Esophagus (tissue), 2 donors: ENCODE results near the gene WDR20. TPM values are rescaled to one million over a fixed set of nuclear protein-coding genes. Genes with fewer than 3 reads are reported as not detected.

Source experiments
- H3K27ac ChIP-seq, 2 donors: one replicate each; pipeline ENCODE4 v1.5.1; 2013; ENCODE audit warnings: low read depth in 2 of 2, mild to moderate bottlenecking in 2 of 2, inconsistent platforms in 1 of 2, low read length in 1 of 2, moderate library complexity in 1 of 2
- H3K27me3 ChIP-seq, 2 donors: one replicate each; pipeline ENCODE4 v1.6.1; 2013; ENCODE audit warnings: low read length in 2 of 2, control low read depth in 1 of 2, mild to moderate bottlenecking in 1 of 2; ENCODE audit not compliant: insufficient read depth in 2 of 2, control insufficient read depth in 1 of 2
- H3K36me3 ChIP-seq, 2 donors: one replicate each; pipeline ENCODE4 v1.6.1; 2013; ENCODE audit warnings: low read length in 1 of 2; ENCODE audit not compliant: control insufficient read depth in 2 of 2, insufficient read depth in 2 of 2
- H3K4me1 ChIP-seq, 2 donors: one replicate each; pipeline ENCODE4 v1.6.1; 2013; ENCODE audit warnings: low read length in 1 of 2; ENCODE audit not compliant: control insufficient read depth in 2 of 2, insufficient read depth in 2 of 2
- H3K4me3 ChIP-seq, 2 donors: one replicate each; pipeline ENCODE4 v1.5.1; 2013; ENCODE audit warnings: low read length in 2 of 2, mild to moderate bottlenecking in 2 of 2, low read depth in 1 of 2, moderate library complexity in 1 of 2
- H3K9me3 ChIP-seq, 2 donors: one replicate each; pipeline ENCODE4 v1.6.1; 2013; ENCODE audit warnings: mild to moderate bottlenecking in 2 of 2, low read depth in 1 of 2, low read length in 1 of 2, moderate library complexity in 1 of 2; ENCODE audit not compliant: control insufficient read depth in 2 of 2, insufficient read depth in 1 of 2
- WGBS, 2 donors: extraction: QIAGEN DNeasy Blood & Tissue Kit; methylation state at CpG; one replicate each; pipeline ENCODE4 v1.1.7; 2013; 5-methylcytosine and 5-hydroxymethylcytosine counted together
- polyA plus RNA-seq, 2 donors: library from polyadenylated mRNA; stranded (reverse); fragments of 200-250 nt; gene quantifications; one replicate each; pipeline ENCODE4 v1.2.3, GENCODE V29; 2013
- donor health status: healthy with polysubstance abuse.
- donor health status: Bipolar disorder and iron deficiency.

The WDR20 gene
- polyA plus RNA-seq, 2 donors: 12.8 to 13.1 TPM

GRCh38 chr14:102188187-102188586 is 48.5 kb downstream of the WDR20 start:
- peaks cover 4 to 16% of the 10 kb centered on the region in 2 donors for H3K4me1 ChIP-seq

GRCh38 chr14:102189874-102190273 is 50.2 kb downstream of the WDR20 start:
- H3K4me1 ChIP-seq: peaks cover 7 to 16% of the 10 kb centered on the region in 2 donors
- H3K27me3 ChIP-seq: no peaks in the 10 kb centered on the region
- WGBS, 2 donors: 96 to 97% methylated on average over 5 of the region's 5 CpGs
- H3K27ac ChIP-seq: no peak overlapping the region
- peaks cover 0 to 2% of the 10 kb centered on the region in 2 donors for H3K36me3 ChIP-seq
- H3K4me3 ChIP-seq: no peak overlapping the region
- H3K9me3 ChIP-seq: no peaks in the 10 kb centered on the region

More at GRCh38 chr14:102188187-102188586, 48.5 kb downstream of the WDR20 start:
- WGBS, 2 donors: 71 to 74% methylated on average over 1 of the region's 1 CpG
- Histone ChIP-seq H3K9me3 (no peaks in the 10 kb centered on the region), H3K27ac (peak overlapping the region; percentile 54 to 82), H3K36me3 (peaks cover 0 to 1% of the 10 kb centered on the region in 2 donors), H3K27me3 (no peaks in the 10 kb centered on the region), H3K4me3 (no peak overlapping the region)

- WGBS, 2 donors: 90% methylated on average over 13 of the region's 13 CpGs
- Histone ChIP-seq H3K27me3 (no peaks in the 10 kb centered on the region), H3K27ac (no peak overlapping the region), H3K36me3 (peaks cover 5 to 10% of the 10 kb centered on the region in 2 donors), H3K4me3 (no peak overlapping the region), H3K4me1 (peaks cover 7 to 8% of the 10 kb centered on the region in 2 donors), H3K9me3 (no peaks in the 10 kb centered on the region)
Observed at GRCh38 chr14:102192840-102193502, 53.3 kb downstream of the WDR20 start.

- Histone ChIP-seq H3K36me3 (peaks cover 6 to 15% of the 10 kb centered on the region in 2 donors), H3K9me3 (no peaks in the 10 kb centered on the region), H3K4me1 (peaks cover 5 to 7% of the 10 kb centered on the region in 2 donors), H3K27me3 (no peaks in the 10 kb centered on the region), H3K4me3 (no peak overlapping the region), H3K27ac (no peak overlapping the region)
- 76 to 81% methylated on average over 4 of the region's 4 CpGs for WGBS, 2 donors
Observed at GRCh38 chr14:102194856-102195255, 55.2 kb downstream of the WDR20 start.

GRCh38 chr14:102195446-102195845 is 55.7 kb downstream of the WDR20 start:
- Histone ChIP-seq H3K27me3 (no peaks in the 10 kb centered on the region), H3K9me3 (no peaks in the 10 kb centered on the region), H3K27ac (no peak overlapping the region), H3K4me1 (peaks cover 5 to 7% of the 10 kb centered on the region in 2 donors), H3K36me3 (peaks cover 9 to 15% of the 10 kb centered on the region in 2 donors), H3K4me3 (no peak overlapping the region)
- WGBS, 2 donors: 54 to 60% methylated on average over 1 of the region's 1 CpG

GRCh38 chr14:102196039-102196901 is 56.6 kb downstream of the WDR20 start:
- Histone ChIP-seq H3K4me1 (peaks cover 1 to 4% of the 10 kb centered on the region in 2 donors), H3K27me3 (no peaks in the 10 kb centered on the region), H3K27ac (no peak overlapping the region), H3K36me3 (peaks cover 12 to 15% of the 10 kb centered on the region in 2 donors), H3K9me3 (no peaks in the 10 kb centered on the region), H3K4me3 (no peak overlapping the region)
- 80 to 89% methylated on average over 6 of the region's 6 CpGs for WGBS, 2 donors

GRCh38 chr14:102196902-102197230 is 57.2 kb downstream of the WDR20 start:
- no peak overlapping the region for H3K4me3 ChIP-seq
- peaks cover 15% of the 10 kb centered on the region in 2 donors for H3K36me3 ChIP-seq
- H3K9me3 ChIP-seq: no peaks in the 10 kb centered on the region
- 76 to 80% methylated on average over 4 of the region's 4 CpGs for WGBS, 2 donors
- no peaks in the 10 kb centered on the region for H3K27me3 ChIP-seq
- H3K4me1 ChIP-seq: peaks cover 0 to 3% of the 10 kb centered on the region in 2 donors
- no peak overlapping the region for H3K27ac ChIP-seq

GRCh38 chr14:102197317-102197853 is 57.7 kb downstream of the WDR20 start:
- Histone ChIP-seq H3K4me3 (no peak overlapping the region), H3K36me3 (peaks cover 15 to 16% of the 10 kb centered on the region in 2 donors), H3K27ac (no peak overlapping the region), H3K4me1 (peaks cover 0 to 3% of the 10 kb centered on the region in 2 donors), H3K27me3 (no peaks in the 10 kb centered on the region), H3K9me3 (no peaks in the 10 kb centered on the region)
- 62 to 70% methylated on average over 5 of the region's 5 CpGs for WGBS, 2 donors

GRCh38 chr14:102200690-102201352 is 61.1 kb downstream of the WDR20 start:
- H3K36me3 ChIP-seq: peaks cover 28 to 30% of the 10 kb centered on the region in 2 donors
- 78 to 82% methylated on average over 9 of the region's 9 CpGs for WGBS, 2 donors
- no peaks in the 10 kb centered on the region for H3K9me3 ChIP-seq
- H3K4me1 ChIP-seq: peaks cover 0 to 2% of the 10 kb centered on the region in 2 donors
- no peaks in the 10 kb centered on the region for H3K27me3 ChIP-seq
- no peak overlapping the region for H3K27ac ChIP-seq
- H3K4me3 ChIP-seq: no peak overlapping the region
